ENCODE results near the gene PAK4. TPM values are rescaled to one million over a fixed set of nuclear protein-coding genes. Genes with fewer than 3 reads are reported as not detected.

The PAK4 gene
- total RNA-seq, 1 experiment from 2014 or later = 69.8 TPM

GRCh38 chr19:39083983-39084731 is 41.4 kb upstream of the PAK4 start, which contains the start of gene ACP7:
TSS of gene ACP7 (plus strand) at chr19:39084368. CDS start at chr19:39085270, 902 bp downstream.
- Mint-ChIP-seq H3K4me1 (peaks cover 19% of the 10 kb centered on the region), H3K9me3 (no peaks in the 10 kb centered on the region), H3K27me3 (ENCODE audit: low read depth) (peaks cover 55% of the 10 kb centered on the region), H3K27ac (no peak within 1 kb of the TSS), H3K4me3 (peak within 1 kb of the TSS; percentile 74), H3K36me3 (no peaks in the 10 kb centered on the region)
- POLR2A ChIA-PET = interaction anchor here (0.6 kb wide), 1 partner anchor 53 kb away, joined by 5 read pairs; no protein-coding TSS in a partner anchor
- 0 out of 2 replicates have a peak, but pooled peaks have one; percentile 40 for TF ChIP-seq E2F5 (CRISPR knock-in tag; IDR thresholded peaks at IDR 0.05)
- TF ChIP-seq SMAD4 (CRISPR knock-in tag; IDR thresholded peaks at IDR 0.05) = no peak
- CTCF ChIA-PET = interaction anchor here (0.7 to 2.7 kb wide), 5 partner anchors 15 to 108 kb away, joined by 3 to 11 read pairs (median 5); partner anchors contain the start of gene FBXO17
- DNase-seq (ENCODE audit: low spot score) = peak; percentile 40
- ATAC-seq = peak; percentile 70

DNA sequence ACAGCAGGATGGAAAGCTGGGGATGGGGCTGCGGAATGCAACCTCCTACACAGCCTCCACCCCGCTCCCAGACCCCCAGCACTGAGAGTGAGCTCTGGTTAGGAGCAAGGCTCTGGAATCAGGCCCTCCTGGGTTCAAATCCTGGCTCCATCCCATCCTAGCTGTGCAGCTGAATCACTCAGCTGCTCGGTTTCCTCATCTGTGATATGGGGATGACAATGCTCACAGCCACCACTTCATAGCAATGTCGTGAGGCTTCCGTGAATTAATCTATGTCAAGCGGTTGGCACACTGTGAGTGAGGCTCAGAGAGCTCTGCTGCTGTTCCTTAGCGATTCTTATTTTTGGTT is 40.9 kb upstream of the PAK4 start:
- Mint-ChIP-seq H3K4me1 (peaks cover 19% of the 10 kb centered on the region), H3K27ac (no peak overlapping the region), H3K27me3 (ENCODE audit: low read depth) (peaks cover 55% of the 10 kb centered on the region), H3K36me3 (no peaks in the 10 kb centered on the region), H3K9me3 (no peaks in the 10 kb centered on the region), H3K4me3 (peak overlapping the region; percentile 72)
- DNase-seq (ENCODE audit: low spot score) (no peak), ATAC-seq (peak; percentile 61; the same call in 1 of the 2 replicates)
- TF ChIP-seq TP53 (CRISPR knock-in tag; IDR thresholded peaks at IDR 0.05) (no peak), ATF6 (CRISPR knock-in tag; IDR thresholded peaks at IDR 0.05) (no peak)
- POLR2A ChIA-PET = no interaction called here
- CTCF ChIA-PET = interaction anchor here (0.7 to 1.7 kb wide), 4 partner anchors 14 to 109 kb away, joined by 3 to 6 read pairs (median 4); partner anchors contain the start of gene FBXO17

GRCh38 chr19:39085392-39085791 is 40.2 kb upstream of the PAK4 start:
- H3K36me3 Mint-ChIP-seq = no peaks in the 10 kb centered on the region
- no peaks in the 10 kb centered on the region for H3K9me3 Mint-ChIP-seq
- ChIA-PET POLR2A (no interaction called here), CTCF (interaction anchor here (0.6 to 1.2 kb wide), 2 partner anchors 13 to 125 kb away, joined by 3 to 4 read pairs; no protein-coding TSS in a partner anchor)
- no peak overlapping the region for H3K27ac Mint-ChIP-seq
- H3K27me3 Mint-ChIP-seq (ENCODE audit: low read depth) = peaks cover 58% of the 10 kb centered on the region
- peaks cover 19% of the 10 kb centered on the region for H3K4me1 Mint-ChIP-seq
- ATAC-seq (no peak), DNase-seq (ENCODE audit: low spot score) (no peak)
- H3K4me3 Mint-ChIP-seq = peak overlapping the region; percentile 72; the same call in 1 of the 2 replicates
- TF ChIP-seq GTF2I (CRISPR knock-in tag; conservative IDR thresholded peaks at IDR 0.05) (no peak), OVOL2 (CRISPR knock-in tag; IDR thresholded peaks at IDR 0.05; ENCODE audit: borderline replicate concordance) (no peak), TEAD4 (CRISPR knock-in tag; IDR thresholded peaks at IDR 0.05) (no peak), SP1 (CRISPR knock-in tag; conservative IDR thresholded peaks at IDR 0.05) (no peak), NR2C2 (CRISPR knock-in tag; IDR thresholded peaks at IDR 0.05) (no peak), PRDM15 (CRISPR knock-in tag; IDR thresholded peaks at IDR 0.05) (no peak), GRHL2 (CRISPR knock-in tag; IDR thresholded peaks at IDR 0.05; ENCODE audit: insufficient replicate concordance, severe bottlenecking) (no peak)
- TF ChIP-seq, protein P1, sequence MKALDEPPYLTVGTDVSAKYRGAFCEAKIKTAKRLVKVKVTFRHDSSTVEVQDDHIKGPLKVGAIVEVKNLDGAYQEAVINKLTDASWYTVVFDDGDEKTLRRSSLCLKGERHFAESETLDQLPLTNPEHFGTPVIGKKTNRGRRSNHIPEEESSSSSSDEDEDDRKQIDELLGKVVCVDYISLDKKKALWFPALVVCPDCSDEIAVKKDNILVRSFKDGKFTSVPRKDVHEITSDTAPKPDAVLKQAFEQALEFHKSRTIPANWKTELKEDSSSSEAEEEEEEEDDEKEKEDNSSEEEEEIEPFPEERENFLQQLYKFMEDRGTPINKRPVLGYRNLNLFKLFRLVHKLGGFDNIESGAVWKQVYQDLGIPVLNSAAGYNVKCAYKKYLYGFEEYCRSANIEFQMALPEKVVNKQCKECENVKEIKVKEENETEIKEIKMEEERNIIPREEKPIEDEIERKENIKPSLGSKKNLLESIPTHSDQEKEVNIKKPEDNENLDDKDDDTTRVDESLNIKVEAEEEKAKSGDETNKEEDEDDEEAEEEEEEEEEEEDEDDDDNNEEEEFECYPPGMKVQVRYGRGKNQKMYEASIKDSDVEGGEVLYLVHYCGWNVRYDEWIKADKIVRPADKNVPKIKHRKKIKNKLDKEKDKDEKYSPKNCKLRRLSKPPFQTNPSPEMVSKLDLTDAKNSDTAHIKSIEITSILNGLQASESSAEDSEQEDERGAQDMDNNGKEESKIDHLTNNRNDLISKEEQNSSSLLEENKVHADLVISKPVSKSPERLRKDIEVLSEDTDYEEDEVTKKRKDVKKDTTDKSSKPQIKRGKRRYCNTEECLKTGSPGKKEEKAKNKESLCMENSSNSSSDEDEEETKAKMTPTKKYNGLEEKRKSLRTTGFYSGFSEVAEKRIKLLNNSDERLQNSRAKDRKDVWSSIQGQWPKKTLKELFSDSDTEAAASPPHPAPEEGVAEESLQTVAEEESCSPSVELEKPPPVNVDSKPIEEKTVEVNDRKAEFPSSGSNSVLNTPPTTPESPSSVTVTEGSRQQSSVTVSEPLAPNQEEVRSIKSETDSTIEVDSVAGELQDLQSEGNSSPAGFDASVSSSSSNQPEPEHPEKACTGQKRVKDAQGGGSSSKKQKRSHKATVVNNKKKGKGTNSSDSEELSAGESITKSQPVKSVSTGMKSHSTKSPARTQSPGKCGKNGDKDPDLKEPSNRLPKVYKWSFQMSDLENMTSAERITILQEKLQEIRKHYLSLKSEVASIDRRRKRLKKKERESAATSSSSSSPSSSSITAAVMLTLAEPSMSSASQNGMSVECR (CRISPR knock-in tag; IDR thresholded peaks at IDR 0.05; ENCODE audit: borderline replicate concordance) = no peak
- TF ChIP-seq, protein P2, sequence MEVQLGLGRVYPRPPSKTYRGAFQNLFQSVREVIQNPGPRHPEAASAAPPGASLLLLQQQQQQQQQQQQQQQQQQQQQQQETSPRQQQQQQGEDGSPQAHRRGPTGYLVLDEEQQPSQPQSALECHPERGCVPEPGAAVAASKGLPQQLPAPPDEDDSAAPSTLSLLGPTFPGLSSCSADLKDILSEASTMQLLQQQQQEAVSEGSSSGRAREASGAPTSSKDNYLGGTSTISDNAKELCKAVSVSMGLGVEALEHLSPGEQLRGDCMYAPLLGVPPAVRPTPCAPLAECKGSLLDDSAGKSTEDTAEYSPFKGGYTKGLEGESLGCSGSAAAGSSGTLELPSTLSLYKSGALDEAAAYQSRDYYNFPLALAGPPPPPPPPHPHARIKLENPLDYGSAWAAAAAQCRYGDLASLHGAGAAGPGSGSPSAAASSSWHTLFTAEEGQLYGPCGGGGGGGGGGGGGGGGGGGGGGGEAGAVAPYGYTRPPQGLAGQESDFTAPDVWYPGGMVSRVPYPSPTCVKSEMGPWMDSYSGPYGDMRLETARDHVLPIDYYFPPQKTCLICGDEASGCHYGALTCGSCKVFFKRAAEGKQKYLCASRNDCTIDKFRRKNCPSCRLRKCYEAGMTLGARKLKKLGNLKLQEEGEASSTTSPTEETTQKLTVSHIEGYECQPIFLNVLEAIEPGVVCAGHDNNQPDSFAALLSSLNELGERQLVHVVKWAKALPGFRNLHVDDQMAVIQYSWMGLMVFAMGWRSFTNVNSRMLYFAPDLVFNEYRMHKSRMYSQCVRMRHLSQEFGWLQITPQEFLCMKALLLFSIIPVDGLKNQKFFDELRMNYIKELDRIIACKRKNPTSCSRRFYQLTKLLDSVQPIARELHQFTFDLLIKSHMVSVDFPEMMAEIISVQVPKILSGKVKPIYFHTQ (CRISPR knock-in tag; IDR thresholded peaks at IDR 0.05) = no peak
- TF ChIP-seq, protein P3, sequence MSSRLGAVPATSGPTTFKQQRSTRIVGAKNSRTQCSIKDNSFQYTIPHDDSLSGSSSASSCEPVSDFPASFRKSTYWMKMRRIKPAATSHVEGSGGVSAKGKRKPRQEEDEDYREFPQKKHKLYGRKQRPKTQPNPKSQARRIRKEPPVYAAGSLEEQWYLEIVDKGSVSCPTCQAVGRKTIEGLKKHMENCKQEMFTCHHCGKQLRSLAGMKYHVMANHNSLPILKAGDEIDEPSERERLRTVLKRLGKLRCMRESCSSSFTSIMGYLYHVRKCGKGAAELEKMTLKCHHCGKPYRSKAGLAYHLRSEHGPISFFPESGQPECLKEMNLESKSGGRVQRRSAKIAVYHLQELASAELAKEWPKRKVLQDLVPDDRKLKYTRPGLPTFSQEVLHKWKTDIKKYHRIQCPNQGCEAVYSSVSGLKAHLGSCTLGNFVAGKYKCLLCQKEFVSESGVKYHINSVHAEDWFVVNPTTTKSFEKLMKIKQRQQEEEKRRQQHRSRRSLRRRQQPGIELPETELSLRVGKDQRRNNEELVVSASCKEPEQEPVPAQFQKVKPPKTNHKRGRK (CRISPR knock-in tag; IDR thresholded peaks at IDR 0.05; ENCODE audit: borderline replicate concordance) = no peak
